Measurements from ENCODE around the gene TAS1R3.
A peak's percentile ranks its signal among the peaks of the same experiment; 100 is the strongest.

Gene TAS1R3

GRCh38 chr1:1331068-1331965 lies at the start of gene TAS1R3:
Gene TAS1R3, plus strand, starts transcription at chr1:1331280. Its CDS starts 66 bp downstream, at chr1:1331346.
- DNase-seq: no peak

- DNase-seq: no peak
Observed at GRCh38 chr1:1281533-1282321, 49.4 kb upstream of the TAS1R3 start.

- DNase-seq: no peak
Observed at GRCh38 chr1:1282998-1283397, 48.1 kb upstream of the TAS1R3 start.

GRCh38 chr1:1283821-1284220 lies 47.3 kb upstream of the TAS1R3 start:
- no peak for DNase-seq

- no peak for DNase-seq
Observed at GRCh38 chr1:1284221-1285101, 46.6 kb upstream of the TAS1R3 start.

GRCh38 chr1:1285102-1285571 lies 45.9 kb upstream of the TAS1R3 start:
- DNase-seq: no peak

GRCh38 chr1:1285611-1286311 lies 45.3 kb upstream of the TAS1R3 start:
- DNase-seq: no peak

- DNase-seq: no peak
Observed at GRCh38 chr1:1286313-1287261, 44.5 kb upstream of the TAS1R3 start.

- no peak for DNase-seq
Observed at GRCh38 chr1:1287288-1288110, 43.6 kb upstream of the TAS1R3 start.

- DNase-seq: peak; percentile 56 to 72
Observed at GRCh38 chr1:1290238-1290731, 40.8 kb upstream of the TAS1R3 start.

GRCh38 chr1:1291023-1291528 lies 40.0 kb upstream of the TAS1R3 start:
- no peak for DNase-seq

- DNase-seq: peak; percentile 68 to 69
Observed at GRCh38 chr1:1291548-1292441, 39.3 kb upstream of the TAS1R3 start.

- DNase-seq: no peak
Observed at GRCh38 chr1:1292442-1292779, 38.7 kb upstream of the TAS1R3 start.

GRCh38 chr1:1292851-1293250 lies 38.2 kb upstream of the TAS1R3 start:
- DNase-seq: no peak

GRCh38 chr1:1293263-1294249 lies 37.5 kb upstream of the TAS1R3 start:
- DNase-seq: no peak

GRCh38 chr1:1294250-1294890 lies 36.7 kb upstream of the TAS1R3 start:
- no peak for DNase-seq
